Smooth muscle cell (in vitro differentiated cells): ENCODE data around the gene NNAT. TPM values are rescaled to one million over a fixed set of nuclear protein-coding genes. Genes with fewer than 3 reads are reported as not detected.
A peak's percentile ranks its signal among the peaks of the same experiment; 100 is the strongest.

Experiments used
- DNase-seq: peaks from one replicate; lab custom pipeline; 2025; ENCODE audit not compliant: unreplicated experiment; lab: John Stamatoyannopoulos, UW
- H2AFZ ChIP-seq: fragments of 200-600 bp; sonication (generic); 2 replicates; pipeline ENCODE4 v1.6.0; 2016; ENCODE audit warnings: antibody characterized with exemption, low read depth, mild to moderate bottlenecking
- H3F3A ChIP-seq: fragments of 200-600 bp; sonication (generic); 2 replicates; pipeline ENCODE4 v1.6.0; 2017; ENCODE audit warnings: antibody characterized with exemption, low read depth
- H3K27ac ChIP-seq: fragments of 200-600 bp; sonication (generic); 2 replicates; pipeline ENCODE4 v1.5.1; 2016; ENCODE audit warnings: low read depth, mild to moderate bottlenecking
- H3K27me3 ChIP-seq: fragments of 200-600 bp; sonication (generic); 2 replicates; pipeline ENCODE4 v1.6.1; 2016; ENCODE audit warnings: low read depth, mild to moderate bottlenecking
- H3K36me3 ChIP-seq: fragments of 200-600 bp; sonication (generic); 2 replicates; pipeline ENCODE4 v1.5.1; 2016; ENCODE audit warnings: low read depth
- H3K4me1 ChIP-seq: fragments of 200-600 bp; sonication (generic); 2 replicates; pipeline ENCODE4 v1.5.1; 2016; ENCODE audit warnings: low read depth
- H3K4me2 ChIP-seq: fragments of 200-600 bp; sonication (generic); 2 replicates; pipeline ENCODE4 v1.6.0; 2016; ENCODE audit warnings: mild to moderate bottlenecking
- H3K4me3 ChIP-seq: fragments of 200-600 bp; sonication (generic); 2 replicates; pipeline ENCODE4 v1.5.1; 2016; ENCODE audit warnings: mild to moderate bottlenecking
- H3K79me2 ChIP-seq: fragments of 200-600 bp; sonication (generic); 2 replicates; pipeline ENCODE4 v1.6.0; 2016; ENCODE audit warnings: low read depth, mild to moderate bottlenecking
- H3K9ac ChIP-seq: fragments of 200-600 bp; sonication (generic); 2 replicates; pipeline ENCODE4 v1.6.0; 2016; ENCODE audit warnings: low read depth
- H3K9me3 ChIP-seq: fragments of 200-600 bp; sonication (generic); replicated peaks from 2 replicates; pipeline ENCODE4 v1.5.1; 2016; ENCODE audit warnings: low read depth
- H4K20me1 ChIP-seq: fragments of 200-600 bp; sonication (generic); 2 replicates; pipeline ENCODE4 v1.6.0; 2016; ENCODE audit warnings: low read depth
- WGBS: methylation state at CpG from one replicate; pipeline ENCODE4 v1.1.7; 2016; ENCODE audit warnings: low lambda C conversion rate; 5-methylcytosine and 5-hydroxymethylcytosine counted together
- polyA plus RNA-seq: library from polyadenylated mRNA; unstranded; fragments of >200 nt; fragmentation: Nextera tagmentation; extraction: Ambion mirVana; gene quantifications from 2 replicates; pipeline ENCODE4 v1.2.1, GENCODE V29; 2016
- total RNA-seq: library from RNA; depleted of rRNA; stranded (reverse); fragments of >200 nt; gene quantifications from 2 replicates; pipeline ENCODE4 v1.2.3, GENCODE V29; 2014
- TF ChIP-seq, protein P1 (sequence below): fragments of 200-600 bp; sonication (generic); IDR thresholded peaks from 2 replicates; pipeline ENCODE4 v1.5.1; 2017; ENCODE audit warnings: borderline replicate concordance, mild to moderate bottlenecking, antibody characterized with exemption; ENCODE audit not compliant: insufficient read depth, poor library complexity, severe bottlenecking

NNAT gene
- total and polyA plus RNA-seq, 2 experiments from 2014 or later = 0.35 TPM; not detected in 1

DNA sequence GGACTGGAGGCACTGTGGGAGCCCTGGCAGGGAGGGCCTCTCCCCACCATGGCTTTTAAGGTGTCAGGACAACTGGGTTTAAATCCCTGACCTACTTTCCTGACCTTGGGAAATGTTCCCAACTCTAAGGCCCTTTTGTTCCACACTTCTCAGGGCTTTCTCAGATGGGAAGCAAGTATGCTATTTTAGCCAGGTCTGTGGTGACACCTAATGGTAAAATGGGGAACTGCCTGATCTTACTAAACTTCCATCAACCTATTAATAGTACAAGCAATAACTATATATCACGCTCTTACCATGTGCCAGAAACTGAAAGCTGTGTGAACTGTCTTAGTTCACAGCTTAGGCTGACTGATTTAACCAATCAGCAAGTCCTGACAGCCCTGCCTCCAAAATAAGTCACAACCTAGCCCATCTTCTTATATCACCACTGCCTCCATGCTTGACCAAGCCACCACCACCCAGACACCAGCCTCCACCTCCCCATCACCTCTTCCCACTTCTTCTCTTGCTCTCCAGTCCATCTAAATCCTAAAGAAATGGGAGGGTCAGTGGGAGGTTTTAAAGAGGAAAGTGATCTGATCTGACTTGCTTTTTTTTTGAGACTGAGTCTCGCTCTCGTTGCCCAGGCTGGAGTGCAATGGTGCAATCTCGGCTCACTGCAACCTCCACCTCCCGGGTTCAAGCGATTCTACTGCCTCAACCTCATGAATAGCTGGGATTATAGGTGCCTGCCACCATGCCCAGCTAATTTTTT lies 13.5 kb downstream of the NNAT start:
- Histone ChIP-seq H3K4me2 (no peak overlapping the region), H3K27ac (no peak overlapping the region), H3F3A (no peaks in the 10 kb centered on the region), H3K4me1 (no peaks in the 10 kb centered on the region), H3K36me3 (no peaks in the 10 kb centered on the region), H2AFZ (no peak overlapping the region), H3K9me3 (no peaks in the 10 kb centered on the region), H3K9ac (no peak overlapping the region), H3K4me3 (no peak overlapping the region), H3K79me2 (no peaks in the 10 kb centered on the region), H4K20me1 (no peaks in the 10 kb centered on the region), H3K27me3 (no peaks in the 10 kb centered on the region)
- DNase-seq = no peak
- TF ChIP-seq, protein P1, sequence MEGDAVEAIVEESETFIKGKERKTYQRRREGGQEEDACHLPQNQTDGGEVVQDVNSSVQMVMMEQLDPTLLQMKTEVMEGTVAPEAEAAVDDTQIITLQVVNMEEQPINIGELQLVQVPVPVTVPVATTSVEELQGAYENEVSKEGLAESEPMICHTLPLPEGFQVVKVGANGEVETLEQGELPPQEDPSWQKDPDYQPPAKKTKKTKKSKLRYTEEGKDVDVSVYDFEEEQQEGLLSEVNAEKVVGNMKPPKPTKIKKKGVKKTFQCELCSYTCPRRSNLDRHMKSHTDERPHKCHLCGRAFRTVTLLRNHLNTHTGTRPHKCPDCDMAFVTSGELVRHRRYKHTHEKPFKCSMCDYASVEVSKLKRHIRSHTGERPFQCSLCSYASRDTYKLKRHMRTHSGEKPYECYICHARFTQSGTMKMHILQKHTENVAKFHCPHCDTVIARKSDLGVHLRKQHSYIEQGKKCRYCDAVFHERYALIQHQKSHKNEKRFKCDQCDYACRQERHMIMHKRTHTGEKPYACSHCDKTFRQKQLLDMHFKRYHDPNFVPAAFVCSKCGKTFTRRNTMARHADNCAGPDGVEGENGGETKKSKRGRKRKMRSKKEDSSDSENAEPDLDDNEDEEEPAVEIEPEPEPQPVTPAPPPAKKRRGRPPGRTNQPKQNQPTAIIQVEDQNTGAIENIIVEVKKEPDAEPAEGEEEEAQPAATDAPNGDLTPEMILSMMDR = peak; percentile 84
- 77% methylated on average over 6 of the region's 6 CpGs for WGBS

DNA sequence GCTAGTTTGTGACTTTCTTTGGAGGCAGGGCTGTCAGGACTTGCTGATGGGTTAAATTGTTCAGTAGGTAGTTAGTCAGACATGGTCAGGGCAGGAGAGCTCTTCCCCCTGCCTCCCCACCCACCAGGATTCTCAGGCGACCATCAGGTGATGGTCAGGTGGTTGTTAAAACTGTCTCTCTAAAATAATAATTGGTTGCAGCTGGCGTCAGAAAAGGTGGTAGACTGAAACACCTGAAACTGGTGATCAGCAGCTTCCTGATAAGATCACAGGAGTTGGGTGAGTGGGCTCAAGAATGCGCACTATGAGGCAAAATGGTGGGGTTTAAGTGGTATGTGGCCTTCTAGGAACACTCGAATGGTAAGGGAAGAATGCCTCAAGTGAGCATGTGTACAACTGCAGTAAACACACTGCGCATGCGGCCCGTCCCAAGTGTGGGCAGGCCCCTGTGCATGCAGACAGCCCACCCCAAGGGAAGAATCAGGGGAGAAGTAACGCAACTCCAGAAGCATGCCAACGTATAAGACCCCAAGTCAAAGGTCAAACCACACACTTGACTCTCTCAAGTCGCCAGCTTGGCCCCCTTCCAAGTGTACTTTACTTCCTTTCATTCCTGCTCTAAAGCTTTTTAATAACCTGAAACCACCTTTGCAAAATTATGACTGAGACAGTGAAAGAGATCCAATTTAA lies 14.5 kb downstream of the NNAT start:
- no peak overlapping the region for H3K4me3 ChIP-seq
- no peak for DNase-seq
- H3K27ac ChIP-seq = no peak overlapping the region
- no peak overlapping the region for H3K9ac ChIP-seq
- H3K4me1 ChIP-seq = no peaks in the 10 kb centered on the region
- no peaks in the 10 kb centered on the region for H3K27me3 ChIP-seq
- no peak overlapping the region for H3K4me2 ChIP-seq
- no peaks in the 10 kb centered on the region for H3K36me3 ChIP-seq
- H3F3A ChIP-seq = no peaks in the 10 kb centered on the region
- WGBS = 73% methylated on average over 10 of the region's 10 CpGs
- no peak overlapping the region for H2AFZ ChIP-seq
- H3K9me3 ChIP-seq = no peaks in the 10 kb centered on the region
- no peaks in the 10 kb centered on the region for H3K79me2 ChIP-seq
- TF ChIP-seq, protein P1 = no peak
- no peaks in the 10 kb centered on the region for H4K20me1 ChIP-seq

DNA sequence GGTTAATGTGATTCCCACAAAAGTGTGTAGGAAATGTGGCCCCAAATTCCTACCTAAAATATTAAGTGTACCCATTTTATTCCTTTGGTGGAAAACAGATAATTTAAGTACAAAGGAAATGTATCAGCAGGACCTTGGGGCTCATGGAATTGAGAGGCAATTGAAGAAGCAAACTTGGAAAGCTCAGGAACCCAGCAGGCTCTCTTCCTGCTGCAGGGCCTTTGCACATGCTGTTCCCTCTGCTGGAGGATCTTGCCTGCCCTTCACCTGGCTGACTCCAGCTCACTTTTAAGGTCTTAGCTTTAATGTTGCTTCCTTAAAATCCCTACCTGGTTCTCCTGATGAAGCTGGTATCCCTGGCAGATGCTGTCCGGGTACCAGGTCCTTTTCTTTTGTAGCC lies 16.5 kb downstream of the NNAT start:
- no peaks in the 10 kb centered on the region for H3K9me3 ChIP-seq
- no peaks in the 10 kb centered on the region for H3K79me2 ChIP-seq
- H3F3A ChIP-seq = no peaks in the 10 kb centered on the region
- no peak overlapping the region for H3K4me2 ChIP-seq
- H3K9ac ChIP-seq = no peak overlapping the region
- H2AFZ ChIP-seq = no peak overlapping the region
- WGBS = 100% methylated on average over 1 of the region's 1 CpG
- no peak overlapping the region for H3K27ac ChIP-seq
- H3K27me3 ChIP-seq = no peaks in the 10 kb centered on the region
- H3K36me3 ChIP-seq = no peaks in the 10 kb centered on the region
- no peaks in the 10 kb centered on the region for H4K20me1 ChIP-seq
- H3K4me1 ChIP-seq = no peaks in the 10 kb centered on the region
- DNase-seq = no peak
- TF ChIP-seq, protein P1 = no peak
- no peak overlapping the region for H3K4me3 ChIP-seq
